Adrenal gland (tissue), 12 donors: ENCODE measurements around the gene KRT15. TPM values are rescaled to one million over a fixed set of nuclear protein-coding genes. Genes with fewer than 3 reads are reported as not detected.

Experiments used
- DNase-seq, 7 donors: peaks; one replicate each; pipeline ENCODE4 v3.0.0-alpha.2; 2019 to 2020
- H3K27ac ChIP-seq, 5 donors: fragments of 200-600 bp; sonication (generic) in 4 of 5; 1 replicate in 3 of 5; 2 replicates in 2 of 5; pipeline versions ENCODE4 v1.5.1 to v1.8.0; 2016 to 2020; ENCODE audit warnings: mild to moderate bottlenecking in 1 of 5
- H3K27me3 ChIP-seq: fragments of 200-600 bp; 2 replicates; pipeline ENCODE4 v1.8.0; 2021
- H3K36me3 ChIP-seq, 2 donors: fragments of 200-600 bp; replicated peaks in 1 of 2; 1 replicate in 1 of 2; 2 replicates in 1 of 2; pipeline versions ENCODE4 v1.5.1 to v1.8.0; 2018 to 2022
- H3K4me1 ChIP-seq, 2 donors: fragments of 200-600 bp; replicated peaks in 1 of 2; 1 replicate in 1 of 2; 2 replicates in 1 of 2; pipeline versions ENCODE4 v1.5.1 to v1.8.0; 2018 to 2021
- H3K4me3 ChIP-seq, 4 donors: fragments of 200-600 bp; sonication (generic) in 3 of 4; one replicate each; pipeline ENCODE4 v1.5.1; 2016 to 2018
- H3K9me3 ChIP-seq, 3 donors: fragments of 200-600 bp; sonication (generic) in 1 of 3; replicated peaks in 1 of 3; 1 replicate in 2 of 3; 2 replicates in 1 of 3; pipeline versions ENCODE4 v1.5.1 to v1.8.0; 2016 to 2021
- POLR2A ChIP-seq, 2 donors: fragments of 450-650 bp; IDR thresholded peaks; one replicate each; pipeline ENCODE4 v1.6.1; 2017; ENCODE audit warnings: antibody characterized with exemption in 2 of 2, mild to moderate bottlenecking in 2 of 2, moderate library complexity in 1 of 2
- WGBS, 4 donors: extraction: QIAGEN DNeasy Blood & Tissue Kit in 2 of 4; methylation state at CpG; one replicate each; pipeline versions ENCODE4 v1.1.5 to v1.1.7; 2013 to 2017; 5-methylcytosine and 5-hydroxymethylcytosine counted together
- intact Hi-C, 2 donors: fragments of 100-400 bp; cut with DNase I; formaldehyde crosslinking; loops; one replicate each; pipeline versions ENCODE4 v1.14.1 to v1.15.0; 2022 to 2023
- polyA plus RNA-seq, 3 donors: library from polyadenylated mRNA; stranded (reverse); fragments of 200-250 nt in 2 of 3; fragments of 350-450 nt in 1 of 3; fragmentation: Illumina TruSeq in 1 of 3; extraction: RNeasy Lipid Tissue Mini Kit (QIAGEN cat#74804) in 1 of 3; gene quantifications; one replicate each; pipeline ENCODE4 v1.2.3, GENCODE V29; 2013 to 2014
- total RNA-seq, 9 donors: library from RNA; depleted of rRNA in 4 of 9; stranded (reverse); fragments of >200 nt in 4 of 9; fragments of 120-200 nt in 1 of 9; fragmentation: NEBNext Ultra II Directional in 1 of 9; extraction: Animal tissue kit (Norgen Biotek cat#: 25700) in 1 of 9; gene quantifications; one replicate each; pipeline versions ENCODE4 v1.1.0 to v1.2.4, GENCODE V29; 2013 to 2023
- TF ChIP-seq, protein P1 (sequence below), 6 experiments: fragments of 450-650 bp in 4 of 6; fragments of 200-600 bp in 2 of 6; sonication (generic) in 1 of 6; IDR thresholded peaks; 1 replicate in 5 of 6; 2 replicates in 1 of 6; pipeline versions ENCODE4 v1.5.1 to v1.8.0; 2016 to 2021; ENCODE audit warnings: antibody characterized with exemption in 6 of 6, mild to moderate bottlenecking in 2 of 6, moderate library complexity in 1 of 6
- donor health status: healthy with polysubstance abuse.
- donor health status: Bipolar disorder and iron deficiency.
- donor health status: DM: yes; HTN: yes; CAD: no.
- donor health status: DM: no; HTN: no; CAD: no.
- donor health status: DM: no; HTN: no; CAD: no.
- donor health status: DM: yes; HTN: yes; CAD: no.

KRT15 gene
- total and polyA plus RNA-seq, 12 donors: 0.18 to 0.88 (median 0.44) TPM; not detected in 8

- intact Hi-C loops: no loop called here
- no peak for DNase-seq
- Histone ChIP-seq H3K27me3 (no peaks in the 10 kb centered on the region), H3K4me3 (no peak overlapping the region), H3K9me3 (no peaks in the 10 kb centered on the region), H3K27ac (no peak overlapping the region), H3K36me3 (no peaks in the 10 kb centered on the region), H3K4me1 (no peaks in the 10 kb centered on the region)
- TF ChIP-seq, protein P1, sequence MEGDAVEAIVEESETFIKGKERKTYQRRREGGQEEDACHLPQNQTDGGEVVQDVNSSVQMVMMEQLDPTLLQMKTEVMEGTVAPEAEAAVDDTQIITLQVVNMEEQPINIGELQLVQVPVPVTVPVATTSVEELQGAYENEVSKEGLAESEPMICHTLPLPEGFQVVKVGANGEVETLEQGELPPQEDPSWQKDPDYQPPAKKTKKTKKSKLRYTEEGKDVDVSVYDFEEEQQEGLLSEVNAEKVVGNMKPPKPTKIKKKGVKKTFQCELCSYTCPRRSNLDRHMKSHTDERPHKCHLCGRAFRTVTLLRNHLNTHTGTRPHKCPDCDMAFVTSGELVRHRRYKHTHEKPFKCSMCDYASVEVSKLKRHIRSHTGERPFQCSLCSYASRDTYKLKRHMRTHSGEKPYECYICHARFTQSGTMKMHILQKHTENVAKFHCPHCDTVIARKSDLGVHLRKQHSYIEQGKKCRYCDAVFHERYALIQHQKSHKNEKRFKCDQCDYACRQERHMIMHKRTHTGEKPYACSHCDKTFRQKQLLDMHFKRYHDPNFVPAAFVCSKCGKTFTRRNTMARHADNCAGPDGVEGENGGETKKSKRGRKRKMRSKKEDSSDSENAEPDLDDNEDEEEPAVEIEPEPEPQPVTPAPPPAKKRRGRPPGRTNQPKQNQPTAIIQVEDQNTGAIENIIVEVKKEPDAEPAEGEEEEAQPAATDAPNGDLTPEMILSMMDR (IDR thresholded peaks at IDR 0.05): no peak
- TF ChIP-seq POLR2A (IDR thresholded peaks at IDR 0.05): no peak
- 85 to 87% (median 85%) methylated on average over 5 of the region's 5 CpGs for WGBS, 4 donors
Measured at GRCh38 chr17:41499714-41500113, 19.0 kb downstream of the KRT15 start.

DNA sequence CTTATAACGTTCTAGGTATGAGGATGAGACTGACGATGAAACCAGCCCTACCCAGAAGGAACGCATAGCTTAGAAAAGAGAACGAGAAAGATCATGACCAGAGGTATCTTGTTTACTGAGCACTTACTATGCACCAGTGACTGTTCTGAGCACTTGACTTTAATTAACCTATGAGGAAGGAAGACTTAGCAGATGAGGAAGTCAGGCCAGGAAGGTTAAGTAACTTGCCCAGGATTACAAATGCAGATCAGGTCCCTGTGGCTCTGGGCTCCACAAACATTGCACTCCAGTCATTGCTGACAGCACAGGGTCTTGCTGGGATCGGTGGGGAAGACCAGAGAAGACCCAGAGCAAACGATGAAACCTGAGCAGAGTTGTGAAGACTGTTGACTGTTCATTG lies 20.4 kb downstream of the KRT15 start:
- no peak for DNase-seq
- Histone ChIP-seq H3K9me3 (no peaks in the 10 kb centered on the region), H3K27me3 (no peaks in the 10 kb centered on the region), H3K36me3 (no peaks in the 10 kb centered on the region), H3K4me1 (no peaks in the 10 kb centered on the region), H3K27ac (no peak overlapping the region), H3K4me3 (no peak overlapping the region)
- no peak for TF ChIP-seq POLR2A (IDR thresholded peaks at IDR 0.05)
- TF ChIP-seq, protein P1 (IDR thresholded peaks at IDR 0.05): no peak
- intact Hi-C loops: no loop called here
- 60 to 71% (median 66%) methylated on average over 6 of the region's 6 CpGs for WGBS, 4 donors

DNA sequence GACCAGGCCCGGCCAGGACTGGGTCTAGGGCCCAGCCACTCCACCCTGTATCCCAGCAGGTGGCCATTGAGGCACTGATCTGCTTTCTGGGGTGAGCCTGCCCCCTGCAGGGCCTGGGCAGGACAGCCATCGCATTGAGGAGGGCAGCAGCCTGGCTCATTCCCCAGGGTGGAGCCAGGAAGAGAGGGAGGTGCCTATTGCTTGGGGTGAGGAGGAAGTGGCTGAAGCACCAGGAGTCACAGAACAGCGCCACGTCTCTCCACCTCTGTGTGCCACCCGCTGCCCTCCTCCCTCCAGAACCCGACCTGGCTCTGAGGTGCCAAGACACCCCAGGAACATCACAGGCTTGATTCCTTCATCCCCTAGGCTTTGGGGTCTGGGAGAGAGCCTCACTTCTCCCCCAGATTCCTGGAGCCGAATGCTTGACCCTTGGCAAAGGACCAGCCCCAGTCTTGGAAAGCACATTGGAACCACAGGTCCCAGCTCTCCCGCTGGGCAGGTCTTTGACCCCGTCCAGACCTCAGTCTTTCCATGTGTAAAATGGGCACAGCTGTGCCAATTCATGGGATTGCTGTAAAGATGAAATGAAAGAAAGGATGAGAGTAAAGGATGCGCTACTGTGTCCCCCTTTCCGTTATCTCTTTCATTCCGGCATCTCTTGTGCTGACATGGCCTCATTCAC lies 21.7 kb downstream of the KRT15 start:
- TF ChIP-seq POLR2A (IDR thresholded peaks at IDR 0.05): no peak
- TF ChIP-seq, protein P1 (IDR thresholded peaks at IDR 0.05): peak; percentile 29 to 76 (median 57)
- DNase-seq: peak; percentile 49 to 78 (median 68)
- H3K9me3 ChIP-seq: no peaks in the 10 kb centered on the region
- no peak overlapping the region for H3K4me3 ChIP-seq
- no peak overlapping the region for H3K27ac ChIP-seq
- intact Hi-C loops: no loop called here
- 58 to 84% (median 64%) methylated on average over 8 to 12 of the region's 12 CpGs for WGBS, 4 donors
- no peaks in the 10 kb centered on the region for H3K36me3 ChIP-seq
- no peaks in the 10 kb centered on the region for H3K27me3 ChIP-seq
- peaks cover 0 to 6% of the 10 kb centered on the region in 2 donors for H3K4me1 ChIP-seq

DNA sequence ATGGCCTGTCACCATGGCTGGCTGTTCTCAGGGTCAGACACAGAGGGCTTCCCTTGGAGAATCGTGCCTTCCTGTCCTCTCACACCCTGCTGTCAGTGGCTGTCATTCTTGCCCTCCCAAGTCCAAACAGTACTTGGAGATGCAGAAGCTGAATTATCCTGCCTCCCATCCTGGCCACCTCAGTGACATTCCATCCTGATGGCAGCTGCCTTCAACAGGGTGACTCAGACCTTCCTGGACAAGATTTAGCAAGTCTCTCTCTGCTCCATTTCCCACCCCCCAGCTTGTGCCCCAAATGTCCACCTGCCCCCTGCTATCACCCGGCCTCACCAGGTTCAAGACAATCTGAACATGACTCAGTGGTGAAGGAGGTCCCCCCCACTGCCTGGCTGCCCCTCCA lies 24.2 kb downstream of the KRT15 start:
- no peaks in the 10 kb centered on the region for H3K9me3 ChIP-seq
- no peaks in the 10 kb centered on the region for H3K36me3 ChIP-seq
- TF ChIP-seq, protein P1 (IDR thresholded peaks at IDR 0.05): no peak
- no peak for TF ChIP-seq POLR2A (IDR thresholded peaks at IDR 0.05)
- WGBS, 4 donors: 8 to 61% (median 57%) methylated on average over 1 to 2 of the region's 2 CpGs
- no peak overlapping the region for H3K27ac ChIP-seq
- no peak for DNase-seq
- intact Hi-C loops: no loop called here
- H3K27me3 ChIP-seq: no peaks in the 10 kb centered on the region
- H3K4me1 ChIP-seq: peaks cover 0 to 6% of the 10 kb centered on the region in 2 donors
- no peak overlapping the region for H3K4me3 ChIP-seq
